B cell (primary cell): Measurements from ENCODE around the gene PAN3.

ENCODE experiments used
- CTCF ChIP-seq: fragments of 200-600 bp; IDR thresholded peaks from one replicate; pipeline ENCODE4 v1.8.0; 2022; ENCODE audit warnings: antibody characterized with exemption, mild to moderate bottlenecking
- EZH2 ChIP-seq: IDR thresholded peaks from 2 replicates; pipeline ENCODE4 v1.6.1; 2012; ENCODE audit warnings: borderline replicate concordance, low read depth, mild to moderate bottlenecking, moderate library complexity, low read length; ENCODE audit not compliant: insufficient read depth, poor library complexity, severe bottlenecking

GRCh38 chr13:28138012-28138755 lies at the start of gene PAN3:
- TF ChIP-seq CTCF: no peak
- no peak for TF ChIP-seq EZH2
